Measurements from ENCODE around the gene RGPD8.
"Not testable (repeated sequence)": the region's sequence is repeated elsewhere in the genome, so short reads cannot be mapped to it uniquely, and the experiment has no call there.

GRCh38 chr2:112432390-112432734 lies 1.1 kb downstream of the RGPD8 start:
- TF ChIP-seq, protein P1, sequence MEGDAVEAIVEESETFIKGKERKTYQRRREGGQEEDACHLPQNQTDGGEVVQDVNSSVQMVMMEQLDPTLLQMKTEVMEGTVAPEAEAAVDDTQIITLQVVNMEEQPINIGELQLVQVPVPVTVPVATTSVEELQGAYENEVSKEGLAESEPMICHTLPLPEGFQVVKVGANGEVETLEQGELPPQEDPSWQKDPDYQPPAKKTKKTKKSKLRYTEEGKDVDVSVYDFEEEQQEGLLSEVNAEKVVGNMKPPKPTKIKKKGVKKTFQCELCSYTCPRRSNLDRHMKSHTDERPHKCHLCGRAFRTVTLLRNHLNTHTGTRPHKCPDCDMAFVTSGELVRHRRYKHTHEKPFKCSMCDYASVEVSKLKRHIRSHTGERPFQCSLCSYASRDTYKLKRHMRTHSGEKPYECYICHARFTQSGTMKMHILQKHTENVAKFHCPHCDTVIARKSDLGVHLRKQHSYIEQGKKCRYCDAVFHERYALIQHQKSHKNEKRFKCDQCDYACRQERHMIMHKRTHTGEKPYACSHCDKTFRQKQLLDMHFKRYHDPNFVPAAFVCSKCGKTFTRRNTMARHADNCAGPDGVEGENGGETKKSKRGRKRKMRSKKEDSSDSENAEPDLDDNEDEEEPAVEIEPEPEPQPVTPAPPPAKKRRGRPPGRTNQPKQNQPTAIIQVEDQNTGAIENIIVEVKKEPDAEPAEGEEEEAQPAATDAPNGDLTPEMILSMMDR (IDR thresholded peaks at IDR 0.05): not testable (repeated sequence)
- TF ChIP-seq POLR2A (IDR thresholded peaks at IDR 0.05): not testable (repeated sequence)
